Measurements from ENCODE around the gene OOSP4B.
"Not testable (repeated sequence)": the region's sequence is repeated elsewhere in the genome, so short reads cannot be mapped to it uniquely, and the experiment has no call there.

OOSP4B gene

DNA sequence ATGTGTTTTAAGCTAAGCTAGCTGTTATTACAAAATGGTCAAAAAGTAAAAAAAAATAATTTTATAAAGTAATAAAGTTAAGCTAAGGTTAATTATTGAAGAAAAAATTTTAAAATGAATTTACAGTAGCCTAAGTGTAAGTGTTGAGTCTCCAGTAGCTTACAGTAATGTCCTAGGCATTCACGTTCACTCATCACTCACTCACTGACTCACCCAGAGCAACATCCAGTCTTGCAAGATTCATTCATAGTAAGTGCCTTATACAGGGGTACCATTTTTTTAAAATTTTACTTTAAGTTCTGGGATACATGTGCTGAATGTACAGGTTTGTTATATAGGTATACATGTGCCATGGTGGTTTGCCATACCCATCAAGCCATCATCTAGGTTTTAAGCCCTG lies 11.6 kb upstream of the OOSP4B start:
- Histone ChIP-seq H4K20me1 (ENCODE audit: insufficient read depth) (no peaks in the 10 kb centered on the region), H3K4me2 (no peak overlapping the region), H3K4me1 (ENCODE audit: low read depth, poor library complexity, severe bottlenecking) (no peaks in the 10 kb centered on the region), H3K27ac (no peak overlapping the region), H3K27me3 (ENCODE audit: insufficient read depth, low read depth) (no peaks in the 10 kb centered on the region), H3K36me3 (ENCODE audit: insufficient read depth) (no peaks in the 10 kb centered on the region), H3K9ac (no peak overlapping the region), H2AFZ (ENCODE audit: low read depth) (no peak overlapping the region), H3K4me3 (IDR thresholded peaks at IDR 0.05; ENCODE audit: insufficient read depth, low read depth, low read length) (no peak overlapping the region), H3K79me2 (ENCODE audit: insufficient read depth, low read depth) (no peaks in the 10 kb centered on the region)
- TF ChIP-seq, protein P1, sequence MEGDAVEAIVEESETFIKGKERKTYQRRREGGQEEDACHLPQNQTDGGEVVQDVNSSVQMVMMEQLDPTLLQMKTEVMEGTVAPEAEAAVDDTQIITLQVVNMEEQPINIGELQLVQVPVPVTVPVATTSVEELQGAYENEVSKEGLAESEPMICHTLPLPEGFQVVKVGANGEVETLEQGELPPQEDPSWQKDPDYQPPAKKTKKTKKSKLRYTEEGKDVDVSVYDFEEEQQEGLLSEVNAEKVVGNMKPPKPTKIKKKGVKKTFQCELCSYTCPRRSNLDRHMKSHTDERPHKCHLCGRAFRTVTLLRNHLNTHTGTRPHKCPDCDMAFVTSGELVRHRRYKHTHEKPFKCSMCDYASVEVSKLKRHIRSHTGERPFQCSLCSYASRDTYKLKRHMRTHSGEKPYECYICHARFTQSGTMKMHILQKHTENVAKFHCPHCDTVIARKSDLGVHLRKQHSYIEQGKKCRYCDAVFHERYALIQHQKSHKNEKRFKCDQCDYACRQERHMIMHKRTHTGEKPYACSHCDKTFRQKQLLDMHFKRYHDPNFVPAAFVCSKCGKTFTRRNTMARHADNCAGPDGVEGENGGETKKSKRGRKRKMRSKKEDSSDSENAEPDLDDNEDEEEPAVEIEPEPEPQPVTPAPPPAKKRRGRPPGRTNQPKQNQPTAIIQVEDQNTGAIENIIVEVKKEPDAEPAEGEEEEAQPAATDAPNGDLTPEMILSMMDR (conservative IDR thresholded peaks at IDR 0.05; ENCODE audit: low read depth, low read length), result no peak

DNA sequence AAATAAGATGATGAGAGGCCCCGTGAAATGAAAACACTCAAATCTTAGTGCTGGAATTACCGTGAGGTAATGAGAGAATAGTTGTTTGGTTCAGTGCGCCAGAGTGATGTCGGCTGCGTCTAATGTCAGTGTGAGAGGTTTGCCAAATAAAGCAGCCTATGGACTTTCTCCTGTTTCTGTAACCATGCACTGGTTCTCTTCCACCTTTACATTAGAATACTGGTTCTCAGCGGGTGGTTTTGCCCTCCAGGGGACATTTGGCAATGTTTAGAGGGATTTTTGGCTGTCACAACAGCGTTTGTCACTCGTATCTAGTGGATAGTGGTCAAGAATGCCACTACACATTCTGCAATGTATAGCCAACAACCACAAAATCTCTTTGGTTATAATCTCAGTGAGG lies 1.1 kb downstream of the OOSP4B start:
- TF ChIP-seq, protein P1 (conservative IDR thresholded peaks at IDR 0.05; ENCODE audit: low read depth, low read length), result no peak
- Histone ChIP-seq H3K9ac (no peak overlapping the region), H3K4me1 (ENCODE audit: low read depth, poor library complexity, severe bottlenecking) (no peaks in the 10 kb centered on the region), H3K36me3 (ENCODE audit: insufficient read depth) (no peaks in the 10 kb centered on the region), H3K4me2 (no peak overlapping the region), H3K27ac (no peak overlapping the region), H3K79me2 (ENCODE audit: insufficient read depth, low read depth) (no peaks in the 10 kb centered on the region), H4K20me1 (ENCODE audit: insufficient read depth) (no peaks in the 10 kb centered on the region), H3K27me3 (ENCODE audit: insufficient read depth, low read depth) (no peaks in the 10 kb centered on the region), H2AFZ (ENCODE audit: low read depth) (no peak overlapping the region), H3K4me3 (IDR thresholded peaks at IDR 0.05; ENCODE audit: insufficient read depth, low read depth, low read length) (no peak overlapping the region)

DNA sequence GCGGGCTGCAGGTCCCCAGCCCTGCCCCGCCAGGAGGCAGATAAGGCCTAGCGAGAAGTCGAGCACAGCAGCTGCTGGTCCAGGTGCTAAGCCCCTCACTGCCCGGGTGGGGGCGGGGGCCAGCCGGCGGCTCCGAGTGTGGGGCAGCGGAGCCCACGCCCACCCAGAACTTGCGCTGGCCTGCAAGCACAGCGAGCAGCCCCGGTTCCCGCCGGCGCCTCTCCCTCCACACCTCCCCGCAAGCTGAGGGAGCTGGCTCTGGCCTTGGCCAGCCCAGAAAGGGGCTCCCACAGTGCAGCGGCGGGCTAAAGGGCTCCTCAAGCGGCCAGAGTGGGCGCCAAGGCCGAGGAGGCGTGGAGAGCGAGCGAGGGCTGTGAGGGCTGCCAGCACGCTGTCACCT lies 3.4 kb downstream of the OOSP4B start:
- H3K27ac ChIP-seq; H4K20me1 ChIP-seq (ENCODE audit: insufficient read depth); H3K36me3 ChIP-seq (ENCODE audit: insufficient read depth); H3K9ac ChIP-seq; H3K4me3 ChIP-seq (IDR thresholded peaks at IDR 0.05; ENCODE audit: insufficient read depth, low read depth, low read length); H2AFZ ChIP-seq (ENCODE audit: low read depth); H3K79me2 ChIP-seq (ENCODE audit: insufficient read depth, low read depth); H3K4me2 ChIP-seq; H3K27me3 ChIP-seq (ENCODE audit: insufficient read depth, low read depth); H3K4me1 ChIP-seq (ENCODE audit: low read depth, poor library complexity, severe bottlenecking): not testable (repeated sequence)

DNA sequence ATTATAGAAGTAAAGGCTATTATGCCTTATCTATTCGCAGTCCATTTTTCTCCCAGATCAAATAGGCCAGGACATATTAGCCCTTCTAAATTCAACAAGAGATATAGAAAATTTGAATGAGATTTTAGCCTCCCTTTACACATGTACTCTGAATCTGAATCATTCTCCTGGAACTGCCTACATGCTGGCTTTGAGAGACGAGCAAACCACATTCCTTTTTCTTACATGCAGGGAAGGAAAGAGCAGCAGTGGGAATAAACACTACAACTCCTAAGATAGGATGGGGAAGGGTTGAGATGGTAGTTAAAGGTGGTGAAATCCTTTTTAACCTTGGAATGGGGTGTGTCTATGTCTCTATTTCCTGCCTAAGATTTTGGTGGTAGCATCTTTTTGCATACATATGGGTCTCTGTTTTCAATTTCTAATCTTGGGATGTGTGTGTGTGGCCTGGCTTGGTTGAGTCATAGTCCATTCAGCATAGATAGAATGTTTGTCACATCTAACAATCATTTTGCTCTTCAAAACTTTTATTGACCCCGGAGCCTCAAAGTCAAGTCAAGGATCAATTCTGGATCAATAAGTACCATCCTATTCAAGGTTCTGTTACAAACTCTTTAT lies 12.1 kb downstream of the OOSP4B start:
- Histone ChIP-seq H3K4me2 (no peak overlapping the region), H4K20me1 (ENCODE audit: insufficient read depth) (no peaks in the 10 kb centered on the region), H3K4me1 (ENCODE audit: low read depth, poor library complexity, severe bottlenecking) (no peaks in the 10 kb centered on the region), H3K27ac (no peak overlapping the region), H2AFZ (ENCODE audit: low read depth) (no peak overlapping the region), H3K79me2 (ENCODE audit: insufficient read depth, low read depth) (no peaks in the 10 kb centered on the region), H3K36me3 (ENCODE audit: insufficient read depth) (no peaks in the 10 kb centered on the region), H3K27me3 (ENCODE audit: insufficient read depth, low read depth) (no peaks in the 10 kb centered on the region), H3K9ac (no peak overlapping the region), H3K4me3 (IDR thresholded peaks at IDR 0.05; ENCODE audit: insufficient read depth, low read depth, low read length) (no peak overlapping the region)
- TF ChIP-seq, protein P1 (conservative IDR thresholded peaks at IDR 0.05; ENCODE audit: low read depth, low read length), result no peak

DNA sequence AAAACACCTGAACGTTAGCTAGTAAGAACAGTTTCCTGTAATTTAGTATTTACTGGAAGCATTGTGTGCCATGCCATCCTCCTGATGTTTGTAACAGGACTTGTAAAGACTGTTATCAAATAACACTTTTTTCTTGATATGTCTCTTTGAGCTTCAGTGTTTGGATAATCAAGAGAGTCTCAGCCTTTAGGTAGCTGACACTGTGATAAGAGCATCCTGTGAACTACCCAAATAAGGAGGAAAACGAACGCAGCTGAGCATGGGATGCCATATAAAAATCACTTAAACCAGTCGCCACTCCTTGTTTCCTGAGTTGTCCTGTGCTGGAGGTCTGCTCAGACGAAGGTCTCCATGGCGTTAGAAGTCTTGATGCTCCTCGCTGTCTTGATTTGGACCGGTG lies 23.1 kb downstream of the OOSP4B start, which contains the start of gene OOSP2:
Gene OOSP2 (plus strand): TSS at position 301 of the 400 bp plus-strand sequence. CDS start 51 bp downstream, at position 352.
- H3K79me2 ChIP-seq (ENCODE audit: insufficient read depth, low read depth), result no peaks in the 10 kb centered on the region
- no peak within 1 kb of the TSS for H3K4me3 ChIP-seq (IDR thresholded peaks at IDR 0.05; ENCODE audit: insufficient read depth, low read depth, low read length)
- H3K4me2 ChIP-seq, result no peak within 1 kb of the TSS
- TF ChIP-seq, protein P1 (conservative IDR thresholded peaks at IDR 0.05; ENCODE audit: low read depth, low read length), result no peak
- H3K36me3 ChIP-seq (ENCODE audit: insufficient read depth), result no peaks in the 10 kb centered on the region
- no peak within 1 kb of the TSS for H3K9ac ChIP-seq
- no peaks in the 10 kb centered on the region for H3K27me3 ChIP-seq (ENCODE audit: insufficient read depth, low read depth)
- H2AFZ ChIP-seq (ENCODE audit: low read depth), result no peak within 1 kb of the TSS
- no peaks in the 10 kb centered on the region for H4K20me1 ChIP-seq (ENCODE audit: insufficient read depth)
- H3K27ac ChIP-seq, result no peak within 1 kb of the TSS
- H3K4me1 ChIP-seq (ENCODE audit: low read depth, poor library complexity, severe bottlenecking), result no peaks in the 10 kb centered on the region

DNA sequence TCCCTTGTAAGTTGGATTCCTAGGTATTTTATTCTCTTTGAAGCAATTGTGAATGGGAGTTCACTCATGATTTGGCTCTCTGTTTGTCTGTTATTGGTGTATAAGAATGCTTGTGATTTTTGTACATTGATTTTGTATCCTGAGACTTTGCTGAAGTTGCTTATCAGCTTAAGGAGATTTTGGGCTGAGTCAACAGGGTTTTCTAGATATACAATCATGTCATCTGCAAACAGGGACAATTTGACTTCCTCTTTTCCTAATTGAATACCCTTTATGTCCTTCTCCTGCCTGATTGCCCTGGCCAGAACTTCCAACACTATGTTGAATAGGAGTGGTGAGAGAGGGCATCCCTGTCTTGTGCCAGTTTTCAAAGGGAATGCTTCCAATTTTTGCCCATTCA lies 33.4 kb downstream of the OOSP4B start:
- H3K27ac ChIP-seq; H3K9ac ChIP-seq; H3K79me2 ChIP-seq (ENCODE audit: insufficient read depth, low read depth); H4K20me1 ChIP-seq (ENCODE audit: insufficient read depth); H3K27me3 ChIP-seq (ENCODE audit: insufficient read depth, low read depth); H3K4me3 ChIP-seq (IDR thresholded peaks at IDR 0.05; ENCODE audit: insufficient read depth, low read depth, low read length); H3K36me3 ChIP-seq (ENCODE audit: insufficient read depth); H2AFZ ChIP-seq (ENCODE audit: low read depth); H3K4me2 ChIP-seq; H3K4me1 ChIP-seq (ENCODE audit: low read depth, poor library complexity, severe bottlenecking): not testable (repeated sequence)

DNA sequence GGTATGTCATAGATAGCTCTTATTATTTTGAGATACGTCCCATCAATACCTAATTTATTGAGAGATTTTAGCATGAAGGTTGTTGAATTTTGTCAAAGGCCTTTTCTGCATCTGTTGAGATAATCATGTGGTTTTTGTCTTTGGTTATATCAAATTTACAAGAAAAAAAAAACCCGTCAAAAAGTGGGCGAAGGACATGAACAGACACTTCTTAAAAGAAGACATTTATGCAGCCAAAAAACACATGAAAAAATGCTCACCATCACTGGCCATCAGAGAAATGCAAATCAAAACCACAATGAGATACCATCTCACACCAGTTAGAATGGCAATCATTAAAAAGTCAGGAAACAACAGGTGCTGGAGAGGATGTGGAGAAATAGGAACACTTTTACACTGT lies 33.9 kb downstream of the OOSP4B start:
- not testable (repeated sequence) for H3K4me1 ChIP-seq (ENCODE audit: low read depth, poor library complexity, severe bottlenecking); H3K79me2 ChIP-seq (ENCODE audit: insufficient read depth, low read depth); H2AFZ ChIP-seq (ENCODE audit: low read depth); H4K20me1 ChIP-seq (ENCODE audit: insufficient read depth); H3K4me3 ChIP-seq (IDR thresholded peaks at IDR 0.05; ENCODE audit: insufficient read depth, low read depth, low read length); H3K27ac ChIP-seq; H3K9ac ChIP-seq; H3K4me2 ChIP-seq; H3K27me3 ChIP-seq (ENCODE audit: insufficient read depth, low read depth); H3K36me3 ChIP-seq (ENCODE audit: insufficient read depth)
